Neural progenitor cell (in vitro differentiated cells): Measurements from ENCODE around the gene EAF2.
"Not testable (repeated sequence)": the region's sequence is repeated elsewhere in the genome, so short reads cannot be mapped to it uniquely, and the experiment has no call there.

Source experiments
- CTCF ChIP-seq: fragments of 200-600 bp; sonication (generic); IDR thresholded peaks from 2 replicates; pipeline ENCODE4 v1.5.1; 2017; ENCODE audit warnings: antibody characterized with exemption, mild to moderate bottlenecking
- EZH2 ChIP-seq: fragments of 200-600 bp; sonication (generic); IDR thresholded peaks from 2 replicates; pipeline ENCODE4 v1.6.1; 2017; ENCODE audit warnings: antibody characterized with exemption, mild to moderate bottlenecking, moderate library complexity
- EZH2phosphoT487 ChIP-seq: fragments of 200-600 bp; sonication (generic); IDR thresholded peaks from 2 replicates; pipeline ENCODE4 v1.6.1; 2017; ENCODE audit warnings: antibody characterized with exemption

- TF ChIP-seq CTCF, EZH2, EZH2phosphoT487: not testable (repeated sequence)
Observed at GRCh38 chr3:121857778-121858177, 22.8 kb downstream of the EAF2 start.
